IMR-90 (cell line): ENCODE measurements around the gene AFF2. TPM values are rescaled to one million over a fixed set of nuclear protein-coding genes. Genes with fewer than 3 reads are reported as not detected.

Experiments
- ATAC-seq: fragments of 200-7000 bp; cut with Tn5 transposase; 2 replicates; pipeline ENCODE4 v1.9.1; 2020; ENCODE audit warnings: low read depth, mild to moderate bottlenecking, moderate library complexity
- BruUV-seq: library from RNA; stranded (reverse); fragments of 400-500 nt; replicated peaks from 2 replicates; lab custom pipeline; 2021; lab: Mats Ljungman, UMichigan
- CTCF ChIA-PET: fragments of 300-600 bp; formaldehyde crosslinking; extraction: SDS; loops from one replicate; lab custom pipeline; 2021; ENCODE audit warnings: antibody characterized with exemption; lab: Yijun Ruan, JAX
- POLR2A ChIA-PET: fragments of 300-600 bp; sonication (Branson Sonifier 250); formaldehyde crosslinking; loops from one replicate; lab custom pipeline; 2022; ENCODE audit warnings: antibody characterized with exemption; ENCODE audit not compliant: unreplicated experiment; lab: Charles Lee
- DNase-seq: peaks from one replicate; pipeline ENCODE4 v3.0.0; 2013
- H2AFZ ChIP-seq: replicated peaks from 2 replicates; pipeline ENCODE3; 2013; ENCODE audit warnings: low read length, mild to moderate bottlenecking; ENCODE audit not compliant: poor library complexity
- H2AK5ac ChIP-seq: 2 replicates; pipeline ENCODE4 v1.6.1; 2013; ENCODE audit warnings: low read depth, low read length, inconsistent platforms
- H2AK9ac ChIP-seq: replicated peaks from 2 replicates; pipeline ENCODE3; 2013; ENCODE audit warnings: mild to moderate bottlenecking, low read depth, low read length, moderate library complexity; ENCODE audit not compliant: poor library complexity
- H2BK120ac ChIP-seq: 2 replicates; pipeline ENCODE4 v1.6.1; 2013; ENCODE audit warnings: low read depth, low read length, inconsistent platforms
- H2BK15ac ChIP-seq: 3 replicates; pipeline ENCODE4 v1.6.1; 2013; ENCODE audit warnings: low read depth, low read length, inconsistent platforms
- H2BK20ac ChIP-seq: 2 replicates; pipeline ENCODE4 v1.6.1; 2013; ENCODE audit warnings: low read depth, mild to moderate bottlenecking, inconsistent platforms, low read length, moderate library complexity
- H2BK5ac ChIP-seq: 2 replicates; pipeline ENCODE4 v1.6.1; 2013; ENCODE audit warnings: mild to moderate bottlenecking, low read depth, low read length, inconsistent platforms; ENCODE audit not compliant: poor library complexity, severe bottlenecking
- H3K14ac ChIP-seq: replicated peaks from 2 replicates; pipeline ENCODE4 v1.6.1; 2013; ENCODE audit warnings: low read depth, low read length, inconsistent platforms
- H3K18ac ChIP-seq: 2 replicates; pipeline ENCODE4 v1.6.1; 2013; ENCODE audit warnings: low read depth, low read length, control low read depth
- H3K23ac ChIP-seq: 2 replicates; pipeline ENCODE4 v1.6.1; 2013; ENCODE audit warnings: low read depth, low read length, inconsistent platforms
- H3K27ac ChIP-seq: 2 replicates; pipeline ENCODE4 v1.5.1; 2013; ENCODE audit warnings: mild to moderate bottlenecking, control low read depth, low read length; ENCODE audit not compliant: insufficient read depth
- H3K27me3 ChIP-seq: 2 replicates; pipeline ENCODE4 v1.6.1; 2013; ENCODE audit warnings: low read length; ENCODE audit not compliant: control insufficient read depth, insufficient read depth
- H3K36me3 ChIP-seq: 2 replicates; pipeline ENCODE4 v1.6.1; 2013; ENCODE audit warnings: low read length, mixed read lengths; ENCODE audit not compliant: control insufficient read depth, insufficient read depth
- H3K4ac ChIP-seq: 2 replicates; pipeline ENCODE4 v1.6.1; 2013; ENCODE audit warnings: low read depth, low read length, inconsistent platforms
- H3K4me1 ChIP-seq: 2 replicates; pipeline ENCODE4 v1.6.1; 2013; ENCODE audit warnings: low read length, mixed read lengths; ENCODE audit not compliant: control insufficient read depth, insufficient read depth
- H3K4me2 ChIP-seq: 2 replicates; pipeline ENCODE4 v1.6.1; 2013; ENCODE audit warnings: low read depth, mild to moderate bottlenecking, control low read depth, low read length, moderate library complexity
- H3K4me3 ChIP-seq: 2 replicates; pipeline ENCODE4 v1.5.1; 2013; ENCODE audit warnings: low read depth, mild to moderate bottlenecking, control low read depth, low read length, moderate library complexity; ENCODE audit not compliant: insufficient read depth
- H3K56ac ChIP-seq: 2 replicates; pipeline ENCODE4 v1.6.1; 2013; ENCODE audit warnings: low read length, inconsistent platforms; ENCODE audit not compliant: insufficient read depth; ENCODE audit errors: extremely low read depth
- H3K79me1 ChIP-seq, 2 experiments: 2 replicates each; pipeline ENCODE4 v1.6.1; 2013; ENCODE audit warnings: low read length in 2 of 2, inconsistent platforms in 1 of 2, low read depth in 1 of 2
- H3K9ac ChIP-seq: 2 replicates; pipeline ENCODE4 v1.6.1; 2013; ENCODE audit warnings: low read depth, low read length, control low read depth
- H3K9me1 ChIP-seq: 2 replicates; pipeline ENCODE4 v1.6.1; 2013; ENCODE audit warnings: low read length, inconsistent platforms; ENCODE audit not compliant: insufficient read depth
- H3K9me3 ChIP-seq: 2 replicates; pipeline ENCODE4 v1.6.1; 2013; ENCODE audit warnings: low read length; ENCODE audit not compliant: control insufficient read depth, insufficient read depth
- H4K20me1 ChIP-seq: 2 replicates; pipeline ENCODE4 v1.6.1; 2013; ENCODE audit warnings: low read length, inconsistent platforms; ENCODE audit not compliant: insufficient read depth
- H4K5ac ChIP-seq: 2 replicates; pipeline ENCODE4 v1.6.1; 2013; ENCODE audit warnings: mild to moderate bottlenecking, low read depth, low read length, control low read depth
- H4K8ac ChIP-seq, 2 experiments: 2 replicates each; pipeline ENCODE4 v1.6.1; 2013; ENCODE audit warnings: low read depth in 2 of 2, low read length in 2 of 2, control low read depth in 1 of 2, inconsistent platforms in 1 of 2
- H4K91ac ChIP-seq: 2 replicates; pipeline ENCODE4 v1.6.1; 2013; ENCODE audit warnings: low read depth, low read length, inconsistent platforms; ENCODE audit not compliant: insufficient read depth
- CHD1 ChIP-seq: IDR thresholded peaks from 2 replicates; pipeline ENCODE4 v1.6.1; 2012; ENCODE audit warnings: low read depth, low read length, improper control_type of control experiment
- CTCF ChIP-seq: conservative IDR thresholded peaks from 2 replicates; pipeline ENCODE4 v1.5.1; 2012; ENCODE audit warnings: mild to moderate bottlenecking, low read depth, low read length, improper control_type of control experiment
- ELK1 ChIP-seq: fragments of 150-350 bp; IDR thresholded peaks from 2 replicates; pipeline ENCODE4 v1.6.1; 2016; ENCODE audit warnings: low read depth, mild to moderate bottlenecking, low read length, moderate library complexity, borderline replicate concordance
- MAZ ChIP-seq: IDR thresholded peaks from 2 replicates; pipeline ENCODE4 v1.6.1; 2012; ENCODE audit warnings: low read depth, mild to moderate bottlenecking, low read length, improper control_type of control experiment, moderate library complexity, borderline replicate concordance
- MXI1 ChIP-seq: IDR thresholded peaks from 2 replicates; pipeline ENCODE4 v1.6.1; 2012; ENCODE audit warnings: low read depth, mild to moderate bottlenecking, low read length, moderate library complexity, borderline replicate concordance
- RAD21 ChIP-seq: IDR thresholded peaks from 2 replicates; pipeline ENCODE4 v1.6.1; 2012; ENCODE audit warnings: low read length, improper control_type of control experiment
- RCOR1 ChIP-seq: IDR thresholded peaks from 2 replicates; pipeline ENCODE4 v1.6.1; 2012; ENCODE audit warnings: mild to moderate bottlenecking, low read length, improper control_type of control experiment; ENCODE audit not compliant: insufficient replicate concordance
- RFX5 ChIP-seq: IDR thresholded peaks from 2 replicates; pipeline ENCODE4 v1.8.0; 2012; ENCODE audit warnings: low read depth, mild to moderate bottlenecking, low read length, moderate library complexity
- SMC3 ChIP-seq: fragments of 150-350 bp; IDR thresholded peaks from 2 replicates; pipeline ENCODE4 v1.6.1; 2016; ENCODE audit warnings: low read depth, mild to moderate bottlenecking, antibody characterized with exemption, low read length, moderate library complexity
- WGBS, 2 experiments: methylation state at CpG; one replicate each; pipeline versions ENCODE4 v1.1.5 to v1.1.7; 2013; ENCODE audit warnings: missing lambda C conversion rate in 2 of 2; ENCODE audit not compliant: insufficient read length in 1 of 2; ENCODE audit errors: extremely low coverage in 2 of 2; 5-methylcytosine and 5-hydroxymethylcytosine counted together
- dilution Hi-C: fragments of 300-500 bp; cut with HindIII; formaldehyde crosslinking; loops from one replicate; pipeline ENCODE4 v1.14.3; 2018; ENCODE audit warnings: low sequenced_read_pairs; ENCODE audit not compliant: unreplicated experiment
- in situ Hi-C: fragments of 300-500 bp; cut with MboI; formaldehyde crosslinking; loops from 3 replicates; pipeline ENCODE4 v1.14.3; 2019; ENCODE audit warnings: low sequenced_read_pairs, inconsistent platforms, mixed read lengths
- intact Hi-C: fragments of 100-400 bp; cut with micrococcal nuclease; formaldehyde crosslinking; loops from 2 replicates; pipeline ENCODE4 v1.10.0; 2022
- polyA plus RNA-seq, 3 experiments: library from polyadenylated mRNA; depleted of rRNA; stranded (reverse); fragments of >200 nt; gene quantifications; 2 replicates each; pipeline ENCODE4 v1.2.3, GENCODE V29; 2012; ENCODE audit warnings: low replicate concordance in 1 of 3
- total RNA-seq: library from RNA; depleted of rRNA; stranded (reverse); fragments of >200 nt; gene quantifications from 2 replicates; pipeline ENCODE4 v1.2.3, GENCODE V29; 2012

The AFF2 gene
- total and polyA plus RNA-seq, 2 of the 4 experiments (the other 2 are of a cell fraction), result 0.15 to 0.72 TPM

DNA sequence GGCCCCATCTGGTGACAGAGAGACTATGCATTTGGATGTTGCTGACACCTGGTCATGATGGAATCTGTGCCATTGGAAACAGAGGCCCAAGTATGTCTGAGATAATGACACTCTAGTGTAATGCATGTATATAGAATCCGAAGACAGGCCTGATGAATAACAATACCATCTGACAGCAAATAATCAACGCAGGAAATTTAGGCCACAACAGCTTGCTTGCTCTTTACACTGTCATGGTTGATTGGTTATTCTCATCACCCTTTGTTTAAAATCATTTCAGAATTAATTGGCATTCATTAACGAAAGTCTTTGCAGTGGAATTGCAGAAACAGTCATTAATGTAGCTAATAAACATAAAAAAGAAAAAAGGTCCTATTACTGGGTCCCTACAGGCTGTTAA, 194.8 kb downstream of the AFF2 start:
- BruUV-seq, result no TSS peak
- in situ Hi-C loops, result no loop called here
- no peak overlapping the region for H3K56ac ChIP-seq
- dilution Hi-C loops, result no loop called here
- no peak overlapping the region for H3K14ac ChIP-seq
- no peak overlapping the region for H3K4me3 ChIP-seq
- no peak overlapping the region for H2BK120ac ChIP-seq
- no peak overlapping the region for H3K4me2 ChIP-seq
- H2BK15ac ChIP-seq, result no peak overlapping the region
- H3K27me3 ChIP-seq, result no peaks in the 10 kb centered on the region
- no peaks in the 10 kb centered on the region for H3K36me3 ChIP-seq
- H3K4me1 ChIP-seq, result no peaks in the 10 kb centered on the region
- H2BK20ac ChIP-seq, result no peak overlapping the region
- H2AK5ac ChIP-seq, result no peak overlapping the region
- H3K9me3 ChIP-seq, result 0 out of 2 replicates have a peak, but pooled peaks cover 2% of the 10 kb centered on the region
- H4K5ac ChIP-seq, result no peak overlapping the region
- H2AFZ ChIP-seq, result no peak overlapping the region
- DNase-seq, result no peak
- no peak overlapping the region for H3K27ac ChIP-seq
- H3K18ac ChIP-seq, result no peak overlapping the region
- POLR2A ChIA-PET, result no interaction called here
- H3K9ac ChIP-seq, result no peak overlapping the region
- H3K79me1 ChIP-seq, result no peaks in the 10 kb centered on the region
- H2BK5ac ChIP-seq, result no peak overlapping the region
- H3K4ac ChIP-seq, result no peak overlapping the region
- no peak overlapping the region for H3K23ac ChIP-seq
- H3K9me1 ChIP-seq, result no peaks in the 10 kb centered on the region
- TF ChIP-seq CTCF (no peak), CHD1 (no peak), MXI1 (no peak), MAZ (no peak), ELK1 (no peak), RAD21 (no peak), RCOR1 (no peak), RFX5 (no peak), SMC3 (no peak)
- H2AK9ac ChIP-seq, result no peak overlapping the region
- intact Hi-C loops, result no loop called here
- ATAC-seq, result no peak
- no peak overlapping the region for H4K8ac ChIP-seq
- WGBS, 2 experiments, result no CpG with 5 or more reads among the region's 3 CpGs
- H4K91ac ChIP-seq, result no peak overlapping the region
- no peaks in the 10 kb centered on the region for H4K20me1 ChIP-seq
- CTCF ChIA-PET, result no interaction called here
